Gastroesophageal sphincter (tissue), 3 donors: ENCODE results near the gene UBL4A.
"Not testable (repeated sequence)": the region's sequence is repeated elsewhere in the genome, so short reads cannot be mapped to it uniquely, and the experiment has no call there.

ENCODE experiments used
- EP300 ChIP-seq: sonication (generic); formaldehyde crosslinking; IDR thresholded peaks from one replicate; pipeline ENCODE4 v1.6.1; 2017; ENCODE audit warnings: antibody characterized with exemption, mild to moderate bottlenecking
- POLR2A ChIP-seq, 2 donors: fragments of 450-650 bp; IDR thresholded peaks; one replicate each; pipeline ENCODE4 v1.6.1; 2017; ENCODE audit warnings: antibody characterized with exemption in 2 of 2, mild to moderate bottlenecking in 2 of 2, moderate library complexity in 1 of 2
- POLR2AphosphoS5 ChIP-seq: sonication (generic); formaldehyde crosslinking; IDR thresholded peaks from one replicate; pipeline ENCODE4 v1.6.1; 2017; ENCODE audit warnings: antibody characterized with exemption
- TF ChIP-seq, protein P1 (sequence below), 4 experiments: fragments of 200-600 bp in 2 of 4; fragments of 450-650 bp in 2 of 4; sonication (generic) in 1 of 4; IDR thresholded peaks; one replicate each; pipeline ENCODE4 v1.5.1; 2017 to 2019; ENCODE audit warnings: antibody characterized with exemption in 4 of 4, mild to moderate bottlenecking in 2 of 4, moderate library complexity in 2 of 4

- TF ChIP-seq, protein P1, sequence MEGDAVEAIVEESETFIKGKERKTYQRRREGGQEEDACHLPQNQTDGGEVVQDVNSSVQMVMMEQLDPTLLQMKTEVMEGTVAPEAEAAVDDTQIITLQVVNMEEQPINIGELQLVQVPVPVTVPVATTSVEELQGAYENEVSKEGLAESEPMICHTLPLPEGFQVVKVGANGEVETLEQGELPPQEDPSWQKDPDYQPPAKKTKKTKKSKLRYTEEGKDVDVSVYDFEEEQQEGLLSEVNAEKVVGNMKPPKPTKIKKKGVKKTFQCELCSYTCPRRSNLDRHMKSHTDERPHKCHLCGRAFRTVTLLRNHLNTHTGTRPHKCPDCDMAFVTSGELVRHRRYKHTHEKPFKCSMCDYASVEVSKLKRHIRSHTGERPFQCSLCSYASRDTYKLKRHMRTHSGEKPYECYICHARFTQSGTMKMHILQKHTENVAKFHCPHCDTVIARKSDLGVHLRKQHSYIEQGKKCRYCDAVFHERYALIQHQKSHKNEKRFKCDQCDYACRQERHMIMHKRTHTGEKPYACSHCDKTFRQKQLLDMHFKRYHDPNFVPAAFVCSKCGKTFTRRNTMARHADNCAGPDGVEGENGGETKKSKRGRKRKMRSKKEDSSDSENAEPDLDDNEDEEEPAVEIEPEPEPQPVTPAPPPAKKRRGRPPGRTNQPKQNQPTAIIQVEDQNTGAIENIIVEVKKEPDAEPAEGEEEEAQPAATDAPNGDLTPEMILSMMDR (IDR thresholded peaks at IDR 0.05) = not testable (repeated sequence)
- not testable (repeated sequence) for TF ChIP-seq POLR2AphosphoS5; POLR2A (IDR thresholded peaks at IDR 0.05); EP300
Observed at GRCh38 chrX:154501423-154501822, 15.0 kb upstream of the UBL4A start.
